AG04449 (cell line): Measurements from ENCODE around the gene KCMF1.
A peak's percentile ranks its signal among the peaks of the same experiment; 100 is the strongest.

Experiments used
- CTCF ChIA-PET: fragments of 350-600 bp; formaldehyde crosslinking; extraction: SDS; loops from one replicate; lab custom pipeline; 2021; ENCODE audit warnings: antibody characterized with exemption; lab: Yijun Ruan, JAX
- POLR2A ChIA-PET: fragments of 400-600, 350-600 bp; formaldehyde crosslinking; extraction: SDS; loops from one replicate; lab custom pipeline; 2020; ENCODE audit warnings: antibody characterized with exemption, inconsistent platforms; lab: Yijun Ruan, JAX
- DNase-seq: peaks from one replicate; pipeline ENCODE4 v3.0.0-alpha.2; 2010; ENCODE audit warnings: low read depth, low spot score
- H3K4me3 ChIP-seq: 2 replicates; pipeline ENCODE4 v1.5.1; 2011; ENCODE audit warnings: low read depth, mild to moderate bottlenecking, control low read depth, low read length
- TF ChIP-seq, protein P1 (sequence below): IDR thresholded peaks from one replicate; pipeline ENCODE4 v1.5.1; 2011; ENCODE audit warnings: mild to moderate bottlenecking, moderate library complexity, low read length, control low read depth, inconsistent platforms; ENCODE audit not compliant: insufficient read depth; ENCODE audit errors: missing control alignments

The KCMF1 gene

GRCh38 chr2:84970868-84971509, at the start of gene KCMF1:
Gene KCMF1 (plus strand): TSS chr2:84971161. CDS start chr2:84971452, 291 bp downstream.
- ChIA-PET CTCF (interaction anchor here (1.0 kb wide), 1 partner anchor 329 kb away, joined by 3 read pairs; no protein-coding TSS in a partner anchor), POLR2A (interaction anchor here (1.0 to 2.7 kb wide), 2 partner anchors 9 to 12 kb away, joined by 4 to 8 read pairs; no protein-coding TSS in a partner anchor)
- peak within 1 kb of the TSS; percentile 73 for H3K4me3 ChIP-seq
- TF ChIP-seq, protein P1, sequence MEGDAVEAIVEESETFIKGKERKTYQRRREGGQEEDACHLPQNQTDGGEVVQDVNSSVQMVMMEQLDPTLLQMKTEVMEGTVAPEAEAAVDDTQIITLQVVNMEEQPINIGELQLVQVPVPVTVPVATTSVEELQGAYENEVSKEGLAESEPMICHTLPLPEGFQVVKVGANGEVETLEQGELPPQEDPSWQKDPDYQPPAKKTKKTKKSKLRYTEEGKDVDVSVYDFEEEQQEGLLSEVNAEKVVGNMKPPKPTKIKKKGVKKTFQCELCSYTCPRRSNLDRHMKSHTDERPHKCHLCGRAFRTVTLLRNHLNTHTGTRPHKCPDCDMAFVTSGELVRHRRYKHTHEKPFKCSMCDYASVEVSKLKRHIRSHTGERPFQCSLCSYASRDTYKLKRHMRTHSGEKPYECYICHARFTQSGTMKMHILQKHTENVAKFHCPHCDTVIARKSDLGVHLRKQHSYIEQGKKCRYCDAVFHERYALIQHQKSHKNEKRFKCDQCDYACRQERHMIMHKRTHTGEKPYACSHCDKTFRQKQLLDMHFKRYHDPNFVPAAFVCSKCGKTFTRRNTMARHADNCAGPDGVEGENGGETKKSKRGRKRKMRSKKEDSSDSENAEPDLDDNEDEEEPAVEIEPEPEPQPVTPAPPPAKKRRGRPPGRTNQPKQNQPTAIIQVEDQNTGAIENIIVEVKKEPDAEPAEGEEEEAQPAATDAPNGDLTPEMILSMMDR, result no peak
- DNase-seq, result no peak

DNA sequence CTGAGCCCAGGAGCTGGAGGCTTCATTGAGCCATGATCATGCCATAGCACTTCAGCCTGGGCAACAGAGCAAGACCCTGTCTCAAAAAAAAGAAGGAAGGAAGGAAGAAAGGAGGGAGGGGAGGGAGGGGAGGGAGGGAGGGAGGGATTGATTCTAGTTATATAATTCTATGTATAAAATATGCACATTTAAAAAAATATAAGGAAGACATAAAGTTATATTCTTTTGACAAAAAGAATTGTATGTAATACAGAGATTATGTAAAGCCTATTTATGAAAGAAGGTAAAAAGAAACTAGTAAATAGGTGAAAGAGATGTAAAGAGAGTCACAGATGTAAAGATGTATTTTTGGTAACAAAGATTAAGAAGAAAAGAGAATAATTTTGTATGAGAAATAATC, 48.0 kb upstream of the KCMF1 start:
- ChIA-PET CTCF (interaction anchor here (0.7 to 4.8 kb wide), 8 partner anchors 10 to 430 kb away, joined by 3 to 125 read pairs (median 6); no protein-coding TSS in a partner anchor), POLR2A (interaction anchor here (4.7 kb wide), 1 partner anchor 16 kb away, joined by 71 read pairs; the partner anchor contains the start of gene TMSB10)
- H3K4me3 ChIP-seq, result no peak overlapping the region
- TF ChIP-seq, protein P1, result no peak
- DNase-seq, result no peak

GRCh38 chr2:84924173-84925106, 46.5 kb upstream of the KCMF1 start:
- TF ChIP-seq, protein P1, result no peak
- ChIA-PET POLR2A (interaction anchor here (2.7 kb wide), 1 partner anchor 18 kb away, joined by 36 read pairs; the partner anchor contains the start of gene TMSB10), CTCF (interaction anchor here (0.7 to 4.8 kb wide), 23 partner anchors 8 to 466 kb away, joined by 3 to 125 read pairs (median 14); partner anchors contain the start of genes SUCLG1, TMSB10 and TRABD2A)
- no peak for DNase-seq
- H3K4me3 ChIP-seq, result no peak overlapping the region

GRCh38 chr2:84925336-84925723, 45.6 kb upstream of the KCMF1 start:
- DNase-seq, result no peak
- POLR2A ChIA-PET, result interaction anchor here (1.2 to 2.7 kb wide), 2 partner anchors 19 to 21 kb away, joined by 5 to 36 read pairs; partner anchors contain the start of gene TMSB10
- no peak overlapping the region for H3K4me3 ChIP-seq
- TF ChIP-seq, protein P1, result no peak
- CTCF ChIA-PET, result interaction anchor here (0.6 to 4.8 kb wide), 57 partner anchors 8 to 494 kb away, joined by 3 to 125 read pairs (median 5); partner anchors contain the start of genes SUCLG1, TMSB10 and TRABD2A

DNA sequence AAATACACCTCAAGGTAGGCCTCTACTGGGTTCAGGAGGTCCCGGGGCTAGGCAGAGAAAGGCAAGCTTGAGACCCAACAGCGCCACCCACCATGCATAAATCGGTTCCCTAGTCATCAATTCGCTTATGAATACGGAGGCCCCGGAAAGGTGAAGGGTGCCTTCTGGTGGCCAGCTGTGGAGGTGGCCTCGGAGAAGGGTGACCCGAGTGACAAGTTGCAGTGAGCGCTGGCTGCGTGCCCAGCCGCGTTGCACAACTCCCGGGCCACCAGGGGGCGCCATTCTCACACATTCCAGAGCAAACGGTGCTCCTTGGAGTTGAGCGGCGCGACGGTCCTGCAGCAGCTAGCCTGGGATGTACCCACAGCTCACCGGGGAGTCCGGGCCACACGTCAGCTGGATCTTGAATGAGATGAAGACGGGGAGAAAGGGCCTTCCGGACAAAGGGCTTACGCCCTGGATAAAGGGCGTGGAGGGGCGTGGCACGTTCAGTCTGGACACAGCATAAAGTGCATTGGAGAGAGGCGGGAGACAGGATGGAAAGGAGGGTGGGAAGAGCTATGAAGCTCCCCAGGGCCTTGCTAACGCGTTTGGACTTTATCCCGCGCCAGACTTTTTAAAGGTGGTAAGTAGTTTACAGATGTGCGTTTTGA, 45.1 kb upstream of the KCMF1 start:
- ChIA-PET CTCF (interaction anchor here (0.6 to 4.8 kb wide), 76 partner anchors 9 to 494 kb away, joined by 3 to 125 read pairs (median 5); partner anchors contain the start of genes SUCLG1, TMSB10 and TRABD2A), POLR2A (interaction anchor here (0.6 to 2.7 kb wide), 4 partner anchors 19 to 651 kb away, joined by 5 to 36 read pairs (median 6); partner anchors contain the start of gene TMSB10)
- peak overlapping the region; percentile 58 for H3K4me3 ChIP-seq
- TF ChIP-seq, protein P1, result peak; percentile 93
- DNase-seq, result no peak
